ENCODE measurements around the gene GALNT6. TPM values are rescaled to one million over a fixed set of nuclear protein-coding genes. Genes with fewer than 3 reads are reported as not detected.

GALNT6 gene
- total and polyA plus RNA-seq, 2 experiments from 2014 or later: 28.4 to 30.7 TPM

GRCh38 chr12:51328587-51328986 is 62.6 kb downstream of the GALNT6 start:
- Histone ChIP-seq H4K20me1 (ENCODE audit: insufficient read depth, poor library complexity, severe bottlenecking) (no peaks in the 10 kb centered on the region), H3K4me3 (no peak overlapping the region), H3K27ac (no peak overlapping the region), H3K9me3 (ENCODE audit: low read depth) (no peaks in the 10 kb centered on the region), H3K79me2 (no peaks in the 10 kb centered on the region), H3K4me2 (no peak overlapping the region), H3K36me3 (replicated peaks; ENCODE audit: insufficient read depth, low read depth) (no peaks in the 10 kb centered on the region), H3K9me2 (replicated peaks; ENCODE audit: insufficient read depth) (no peaks in the 10 kb centered on the region), H2AFZ (no peak overlapping the region), H3K4me1 (ENCODE audit: insufficient read depth) (no peaks in the 10 kb centered on the region), H3K27me3 (no peaks in the 10 kb centered on the region)
- TF ChIP-seq CTCF (IDR thresholded peaks at IDR 0.05; ENCODE audit: poor library complexity): no peak
- no peak for TF ChIP-seq EZH2phosphoT487 (IDR thresholded peaks at IDR 0.05; ENCODE audit: low read depth, severe bottlenecking, unreplicated experiment)
- no peak for TF ChIP-seq EZH2 (IDR thresholded peaks at IDR 0.05; ENCODE audit: borderline replicate concordance)
- DNase-seq (ENCODE audit: low spot score): no peak
- 93% methylated on average over 4 of the region's 4 CpGs for WGBS (ENCODE audit: low lambda C conversion rate, missing lambda C conversion rate)

GRCh38 chr12:51326698-51327439 is 64.3 kb downstream of the GALNT6 start:
- DNase-seq (ENCODE audit: low spot score): no peak
- 63% methylated on average over 7 of the region's 7 CpGs for WGBS (ENCODE audit: low lambda C conversion rate, missing lambda C conversion rate)

GRCh38 chr12:51324953-51325352 is 66.3 kb downstream of the GALNT6 start:
- no peaks in the 10 kb centered on the region for H3K27me3 ChIP-seq
- H3K4me2 ChIP-seq: no peak overlapping the region
- TF ChIP-seq EZH2 (IDR thresholded peaks at IDR 0.05; ENCODE audit: borderline replicate concordance) (no peak), EZH2phosphoT487 (IDR thresholded peaks at IDR 0.05; ENCODE audit: low read depth, severe bottlenecking, unreplicated experiment) (no peak), CTCF (IDR thresholded peaks at IDR 0.05; ENCODE audit: poor library complexity) (no peak)
- H3K9me3 ChIP-seq (ENCODE audit: low read depth): no peaks in the 10 kb centered on the region
- no peak for DNase-seq (ENCODE audit: low spot score)
- no peak overlapping the region for H3K27ac ChIP-seq
- 71% methylated on average over 4 of the region's 4 CpGs for WGBS (ENCODE audit: low lambda C conversion rate, missing lambda C conversion rate)
- no peaks in the 10 kb centered on the region for H3K36me3 ChIP-seq (replicated peaks; ENCODE audit: insufficient read depth, low read depth)
- H2AFZ ChIP-seq: no peak overlapping the region
- no peaks in the 10 kb centered on the region for H3K79me2 ChIP-seq
- H4K20me1 ChIP-seq (ENCODE audit: insufficient read depth, poor library complexity, severe bottlenecking): no peaks in the 10 kb centered on the region
- H3K4me3 ChIP-seq: no peak overlapping the region
- no peaks in the 10 kb centered on the region for H3K4me1 ChIP-seq (ENCODE audit: insufficient read depth)
- H3K9me2 ChIP-seq (replicated peaks; ENCODE audit: insufficient read depth): no peaks in the 10 kb centered on the region

More at GRCh38 chr12:51326698-51327439, 64.3 kb downstream of the GALNT6 start:
- H3K9me2 ChIP-seq (replicated peaks; ENCODE audit: insufficient read depth): no peaks in the 10 kb centered on the region
- TF ChIP-seq EZH2phosphoT487 (IDR thresholded peaks at IDR 0.05; ENCODE audit: low read depth, severe bottlenecking, unreplicated experiment) (no peak), EZH2 (IDR thresholded peaks at IDR 0.05; ENCODE audit: borderline replicate concordance) (no peak), CTCF (IDR thresholded peaks at IDR 0.05; ENCODE audit: poor library complexity) (no peak)
- no peaks in the 10 kb centered on the region for H3K79me2 ChIP-seq
- H3K9me3 ChIP-seq (ENCODE audit: low read depth): no peaks in the 10 kb centered on the region
- H2AFZ ChIP-seq: peak overlapping the region; percentile 12
- H3K36me3 ChIP-seq (replicated peaks; ENCODE audit: insufficient read depth, low read depth): no peaks in the 10 kb centered on the region
- H3K4me1 ChIP-seq (ENCODE audit: insufficient read depth): no peaks in the 10 kb centered on the region
- no peaks in the 10 kb centered on the region for H3K27me3 ChIP-seq
- peak overlapping the region; percentile 26 for H3K27ac ChIP-seq
- H3K4me3 ChIP-seq: no peak overlapping the region
- H4K20me1 ChIP-seq (ENCODE audit: insufficient read depth, poor library complexity, severe bottlenecking): no peaks in the 10 kb centered on the region
- H3K4me2 ChIP-seq: no peak overlapping the region

Data from hepatocyte (in vitro differentiated cells).